H1 (cell line): Measurements from ENCODE around the gene MILR1. TPM values are rescaled to one million over a fixed set of nuclear protein-coding genes. Genes with fewer than 3 reads are reported as not detected.
A peak's percentile ranks its signal among the peaks of the same experiment; 100 is the strongest.

ENCODE experiments used
- CTCF ChIA-PET: fragments of 300-600 bp; sonication (Branson Sonifier 250); formaldehyde crosslinking; loops from one replicate; lab custom pipeline; 2021; ENCODE audit not compliant: partially characterized antibody; lab: Charles Lee
- POLR2A ChIA-PET: fragments of 300-600 bp; sonication (Branson Sonifier 250); formaldehyde crosslinking; loops from one replicate; lab custom pipeline; 2021; ENCODE audit warnings: inconsistent platforms; ENCODE audit not compliant: partially characterized antibody; lab: Charles Lee
- DNase-seq, 2 experiments: peaks; one replicate each; pipeline versions ENCODE4 v3.0.0 to v3.0.0-alpha.2; 2010 to 2022; ENCODE audit warnings: low spot score in 2 of 2, low read depth in 1 of 2, mixed read lengths in 1 of 2
- FAIRE-seq: peaks from 2 replicates; lab custom pipeline; 2011; peaks lifted over from hg19 to GRCh38; lab: Jason Lieb, UNC
- H2AFZ ChIP-seq: 2 replicates; pipeline ENCODE4 v1.8.1; 2012; ENCODE audit warnings: low read length, inconsistent platforms
- H2AK5ac ChIP-seq: 2 replicates; pipeline ENCODE4 v1.6.1; 2013; ENCODE audit warnings: low read depth, low read length
- H2BK120ac ChIP-seq: replicated peaks from 2 replicates; pipeline ENCODE3; 2013; ENCODE audit warnings: low read depth, low read length, inconsistent platforms
- H2BK12ac ChIP-seq: 2 replicates; pipeline ENCODE4 v1.6.1; 2013; ENCODE audit warnings: low read depth, low read length
- H2BK15ac ChIP-seq: 2 replicates; pipeline ENCODE4 v1.6.1; 2013; ENCODE audit warnings: low read length
- H2BK20ac ChIP-seq: 2 replicates; pipeline ENCODE4 v1.6.1; 2013; ENCODE audit warnings: low read length
- H2BK5ac ChIP-seq: 2 replicates; pipeline ENCODE4 v1.6.1; 2013; ENCODE audit warnings: low read depth, low read length
- H3K14ac ChIP-seq: 2 replicates; pipeline ENCODE4 v1.6.1; 2013; ENCODE audit warnings: inconsistent platforms; ENCODE audit not compliant: insufficient read length
- H3K18ac ChIP-seq: 2 replicates; pipeline ENCODE4 v1.6.1; 2013; ENCODE audit warnings: low read length; ENCODE audit errors: extremely low read depth
- H3K23ac ChIP-seq: 2 replicates; pipeline ENCODE4 v1.6.1; 2013; ENCODE audit warnings: inconsistent platforms; ENCODE audit not compliant: insufficient read length
- H3K23me2 ChIP-seq: 2 replicates; pipeline ENCODE4 v1.6.1; 2013; ENCODE audit warnings: low read depth, low read length
- H3K27ac ChIP-seq: 2 replicates; pipeline ENCODE4 v1.6.1; 2011; ENCODE audit warnings: low read depth, low read length, inconsistent platforms
- H3K27me3 ChIP-seq, 4 experiments: replicated peaks in 1 of 4; 1 replicate in 1 of 4; 2 replicates in 3 of 4; pipeline versions ENCODE4 v1.6.1 to v1.8.1; 2011 to 2013; ENCODE audit warnings: low read length in 3 of 4, mild to moderate bottlenecking in 3 of 4, inconsistent platforms in 2 of 4, mixed read lengths in 2 of 4, moderate library complexity in 1 of 4; ENCODE audit not compliant: control insufficient read depth in 3 of 4, insufficient read depth in 3 of 4; ENCODE audit errors: extremely low read depth in 1 of 4
- H3K36me3 ChIP-seq, 4 experiments: 2 replicates each; pipeline versions ENCODE4 v1.6.1 to v1.8.1; 2011 to 2013; ENCODE audit warnings: mild to moderate bottlenecking in 4 of 4, low read length in 3 of 4, moderate library complexity in 2 of 4, control low read depth in 1 of 4, inconsistent platforms in 1 of 4; ENCODE audit not compliant: insufficient read depth in 4 of 4, control insufficient read depth in 2 of 4
- H3K4ac ChIP-seq: replicated peaks from 2 replicates; pipeline ENCODE3; 2013; ENCODE audit warnings: low read length, low read depth, mixed read lengths, inconsistent platforms; ENCODE audit not compliant: insufficient read length
- H3K4me1 ChIP-seq, 4 experiments: replicated peaks in 1 of 4; 1 replicate in 1 of 4; 2 replicates in 3 of 4; pipeline versions ENCODE4 v1.6.1 to v1.8.1; 2011 to 2013; ENCODE audit warnings: low read length in 3 of 4, inconsistent platforms in 2 of 4, mixed read lengths in 1 of 4; ENCODE audit not compliant: insufficient read depth in 4 of 4, control insufficient read depth in 3 of 4
- H3K4me2 ChIP-seq, 2 experiments: 2 replicates each; pipeline versions ENCODE4 v1.6.1 to v1.8.1; 2011 to 2013; ENCODE audit warnings: low read depth in 2 of 2, low read length in 2 of 2, control low read depth in 1 of 2, inconsistent platforms in 1 of 2, mild to moderate bottlenecking in 1 of 2; ENCODE audit not compliant: insufficient read depth in 1 of 2
- H3K4me3 ChIP-seq, 4 experiments: fragments of 200-600, 300-600 bp in 1 of 4; sonication (generic), shearing (Covaris generic), sonication (Bioruptor Twin) in 1 of 4; 2 replicates each; pipeline versions ENCODE4 v1.5.1 to v1.8.1; 2011 to 2016; ENCODE audit warnings: low read length in 4 of 4, low read depth in 3 of 4, control low read depth in 2 of 4, inconsistent platforms in 2 of 4, mild to moderate bottlenecking in 2 of 4, mixed read lengths in 1 of 4, moderate library complexity in 1 of 4; ENCODE audit not compliant: insufficient read depth in 2 of 4; ENCODE audit errors: extremely low read depth in 1 of 4
- H3K56ac ChIP-seq: replicated peaks from 2 replicates; pipeline ENCODE3; 2013; ENCODE audit warnings: low read depth, mild to moderate bottlenecking, mixed read lengths, low read length, inconsistent platforms; ENCODE audit not compliant: insufficient read length
- H3K79me1 ChIP-seq: 2 replicates; pipeline ENCODE4 v1.6.1; 2013; ENCODE audit warnings: low read depth, low read length, control low read depth
- H3K79me2 ChIP-seq, 2 experiments: 2 replicates each; pipeline versions ENCODE4 v1.6.1 to v1.8.1; 2012 to 2013; ENCODE audit warnings: low read length in 2 of 2, mild to moderate bottlenecking in 2 of 2, inconsistent platforms in 1 of 2; ENCODE audit not compliant: insufficient read depth in 2 of 2, control insufficient read depth in 1 of 2
- H3K9ac ChIP-seq, 4 experiments: replicated peaks in 1 of 4; 1 replicate in 1 of 4; 2 replicates in 3 of 4; pipeline versions ENCODE4 v1.6.1 to v1.8.1; 2011 to 2013; ENCODE audit warnings: low read depth in 3 of 4, low read length in 3 of 4, control low read depth in 2 of 4, mild to moderate bottlenecking in 2 of 4, moderate library complexity in 2 of 4, inconsistent platforms in 1 of 4; ENCODE audit errors: extremely low read depth in 1 of 4
- H3K9me3 ChIP-seq, 2 experiments: 2 replicates each; pipeline versions ENCODE4 v1.6.1 to v1.8.1; 2012 to 2013; ENCODE audit warnings: mild to moderate bottlenecking in 2 of 2, moderate library complexity in 2 of 2, control low read depth in 1 of 2, inconsistent platforms in 1 of 2, low read depth in 1 of 2, low read length in 1 of 2, mixed read lengths in 1 of 2; ENCODE audit not compliant: insufficient read depth in 2 of 2
- H4K20me1 ChIP-seq, 2 experiments: replicated peaks in 1 of 2; 2 replicates each; pipeline versions ENCODE3 to v1.8.1; 2011 to 2013; ENCODE audit warnings: inconsistent platforms in 2 of 2, low read length in 2 of 2, mild to moderate bottlenecking in 1 of 2; ENCODE audit not compliant: insufficient read depth in 2 of 2, control insufficient read depth in 1 of 2
- H4K5ac ChIP-seq: 2 replicates; pipeline ENCODE4 v1.6.1; 2013; ENCODE audit warnings: low read length, low read depth, mixed read lengths, inconsistent platforms; ENCODE audit not compliant: insufficient read length
- H4K8ac ChIP-seq: 2 replicates; pipeline ENCODE4 v1.8.0; 2013; ENCODE audit warnings: mild to moderate bottlenecking, moderate library complexity, low read length, inconsistent platforms; ENCODE audit not compliant: insufficient read depth; ENCODE audit errors: extremely low read depth
- H4K91ac ChIP-seq: replicated peaks from 2 replicates; pipeline ENCODE3; 2013; ENCODE audit warnings: low read length, mixed read lengths, inconsistent platforms; ENCODE audit not compliant: insufficient read length
- HDAC2 ChIP-seq, 2 experiments: fragments of 300-600 bp in 1 of 2; sonication (generic) in 1 of 2; IDR thresholded peaks; 2 replicates each; pipeline ENCODE4 v1.6.1; 2011 to 2012; ENCODE audit warnings: low read depth in 2 of 2, low read length in 2 of 2, mild to moderate bottlenecking in 2 of 2, moderate library complexity in 2 of 2, borderline replicate concordance in 1 of 2, inconsistent platforms in 1 of 2
- HDAC6 ChIP-seq: IDR thresholded peaks from one replicate; pipeline ENCODE4 v1.7.1; 2012; ENCODE audit warnings: low read depth, mild to moderate bottlenecking, inconsistent platforms, low read length, moderate library complexity
- KDM1A ChIP-seq: fragments of 200-600, 300-600 bp; sonication (generic); IDR thresholded peaks from 2 replicates; pipeline ENCODE4 v1.7.1; 2016; ENCODE audit warnings: mild to moderate bottlenecking, low read length, borderline replicate concordance
- RBBP5 ChIP-seq: IDR thresholded peaks from 2 replicates; pipeline ENCODE4 v1.7.1; 2012; ENCODE audit warnings: low read depth, mild to moderate bottlenecking, inconsistent platforms, low read length, moderate library complexity, borderline replicate concordance
- RXRA ChIP-seq: IDR thresholded peaks from 2 replicates; pipeline ENCODE4 v1.6.1; 2011; ENCODE audit warnings: low read depth, mild to moderate bottlenecking, low read length, moderate library complexity; ENCODE audit not compliant: insufficient read depth
- ZNF274 ChIP-seq: IDR thresholded peaks from 2 replicates; pipeline ENCODE4 v1.7.0; 2012; ENCODE audit warnings: low read length, borderline replicate concordance; ENCODE audit errors: extremely low read depth
- WGBS, 2 experiments: shearing (Covaris generic) in 1 of 2; methylation state at CpG; one replicate each; pipeline versions ENCODE4 v1.1.6 to v1.1.7; 2013 to 2015; ENCODE audit warnings: low lambda C conversion rate in 2 of 2, mixed read lengths in 2 of 2, inconsistent platforms in 1 of 2, low coverage in 1 of 2, missing lambda C conversion rate in 1 of 2; ENCODE audit not compliant: insufficient replicate concordance in 2 of 2, insufficient coverage in 1 of 2, insufficient read length in 1 of 2; ENCODE audit errors: extremely low coverage in 1 of 2, missing lambda C conversion rate in 1 of 2; 5-methylcytosine and 5-hydroxymethylcytosine counted together
- polyA plus RNA-seq, 7 experiments: library from polyadenylated mRNA; depleted of rRNA in 3 of 7; stranded (reverse) in 5 of 7; unstranded in 2 of 7; fragments of >200 nt in 5 of 7; fragments of 200-250 nt in 2 of 7; gene quantifications; 1 replicate in 5 of 7; 2 replicates in 1 of 7; 4 replicates in 1 of 7; pipeline versions ENCODE4 v1.2.1 to v1.2.3, GENCODE V29; 2011 to 2013; ENCODE audit warnings: missing spikeins in 2 of 7, mixed read lengths in 2 of 7
- total RNA-seq: library from RNA; stranded (reverse); fragmentation: NEBNext Ultra II Directional; extraction: Animal tissue kit (Norgen Biotek cat#: 25700); gene quantifications from 2 replicates; pipeline ENCODE4 v1.2.1, GENCODE V29; 2021
- TF ChIP-seq, protein P1 (sequence below): IDR thresholded peaks from 2 replicates; pipeline ENCODE4 v1.6.1; 2011; ENCODE audit warnings: low read length, improper control_type of control experiment

The MILR1 gene
- total and polyA plus RNA-seq, 2 of the 8 experiments (the other 6 are each of a cell fraction or from before 2014, with no cell fraction given), result not detected

DNA sequence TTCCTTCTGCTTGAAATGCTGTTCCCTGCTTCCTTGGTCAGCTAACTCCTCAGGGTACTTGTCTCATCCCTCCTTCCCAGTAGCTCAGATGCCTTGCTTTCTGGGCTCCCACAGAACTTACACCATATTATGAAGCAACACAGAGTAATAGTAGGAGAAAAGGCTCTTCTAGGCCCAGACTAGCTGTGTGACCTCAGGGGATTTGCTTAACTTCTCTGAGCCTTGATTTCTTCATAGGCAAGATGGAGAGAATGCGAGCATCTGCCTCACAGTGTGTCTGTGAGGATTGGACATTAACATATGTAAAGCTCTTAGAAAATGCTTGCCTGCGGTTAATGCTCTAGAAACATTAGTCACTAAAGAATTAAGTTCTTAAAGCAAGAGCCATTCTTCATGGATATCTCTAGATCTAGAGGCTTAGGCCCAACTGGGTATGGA, 36.0 kb upstream of the MILR1 start:
- Histone ChIP-seq H3K4ac (no peak overlapping the region), H3K4me2 (peak overlapping the region in 1 of 2 experiments; percentile 58; a peak in 1 of 4 replicates), H4K91ac (no peak overlapping the region), H2BK120ac (no peak overlapping the region), H4K20me1 (no peaks in the 10 kb centered on the region), H3K36me3 (no peaks in the 10 kb centered on the region), H3K14ac (no peak overlapping the region), H2BK15ac (no peak overlapping the region), H2BK5ac (no peak overlapping the region), H2AFZ (no peak overlapping the region), H3K18ac (0 out of 2 replicates have a peak overlapping the region, but pooled peaks have one; percentile 39), H3K27me3 (no peaks in the 10 kb centered on the region), H2AK5ac (peak overlapping the region; percentile 29), H3K4me3 (no peak overlapping the region), H3K27ac (no peak overlapping the region), H3K9me3 (no peaks in the 10 kb centered on the region), H3K79me1 (no peaks in the 10 kb centered on the region), H4K5ac (no peak overlapping the region), H3K56ac (no peak overlapping the region), H3K4me1 (peaks cover 16 to 27% (median 18%) of the 10 kb centered on the region in 4 experiments), H3K23me2 (0 out of 2 replicates have a peak, but pooled peaks cover 2% of the 10 kb centered on the region), H2BK12ac (no peak overlapping the region), H2BK20ac (peak overlapping the region; percentile 90; the same call in 1 of the 2 replicates), H4K8ac (no peak overlapping the region), H3K23ac (no peak overlapping the region), H3K9ac (no peak overlapping the region), H3K79me2 (no peaks in the 10 kb centered on the region)
- TF ChIP-seq HDAC2 (IDR thresholded peaks at IDR 0.05; ENCODE audit: borderline replicate concordance in 1 of 2, low read depth in 2 of 2, low read length in 2 of 2) (peak in 1 of 2 experiments; percentile 91; a peak in 1 of 4 replicates), KDM1A (peak; percentile 94), RXRA (no peak), HDAC6 (no peak), RBBP5 (no peak), ZNF274 (no peak)
- TF ChIP-seq, protein P1, sequence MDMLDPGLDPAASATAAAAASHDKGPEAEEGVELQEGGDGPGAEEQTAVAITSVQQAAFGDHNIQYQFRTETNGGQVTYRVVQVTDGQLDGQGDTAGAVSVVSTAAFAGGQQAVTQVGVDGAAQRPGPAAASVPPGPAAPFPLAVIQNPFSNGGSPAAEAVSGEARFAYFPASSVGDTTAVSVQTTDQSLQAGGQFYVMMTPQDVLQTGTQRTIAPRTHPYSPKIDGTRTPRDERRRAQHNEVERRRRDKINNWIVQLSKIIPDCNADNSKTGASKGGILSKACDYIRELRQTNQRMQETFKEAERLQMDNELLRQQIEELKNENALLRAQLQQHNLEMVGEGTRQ, result no peak
- POLR2A ChIA-PET, result interaction anchor here (0.5 to 2.1 kb wide), 4 partner anchors 55 to 135 kb away, joined by 3 to 9 read pairs (median 4); no protein-coding TSS in a partner anchor
- CTCF ChIA-PET, result interaction anchor here (0.6 to 5.1 kb wide), 10 partner anchors 11 to 130 kb away, joined by 3 to 35 read pairs (median 4); no protein-coding TSS in a partner anchor
- FAIRE-seq, result no peak
- DNase-seq, result no peak
- WGBS, 2 experiments, result 77% methylated on average over 2 of the region's 2 CpGs; no CpG with 5 or more reads in 1 of the 2 experiments
